Mesenchymal stem cell (in vitro differentiated cells and primary cell): ENCODE results near the gene KCNQ5.
"Not testable (repeated sequence)": the region's sequence is repeated elsewhere in the genome, so short reads cannot be mapped to it uniquely, and the experiment has no call there.

Source experiments
- DNase-seq: peaks from one replicate; pipeline ENCODE4 v3.0.0-alpha.2; 2013
- H2AFZ ChIP-seq: one replicate; pipeline ENCODE4 v1.6.1; 2013; ENCODE audit warnings: low read depth, mild to moderate bottlenecking, control low read depth, inconsistent platforms, low read length, moderate library complexity
- H2AK5ac ChIP-seq: 2 replicates; pipeline ENCODE4 v1.6.1; 2013; ENCODE audit warnings: low read length, moderate library complexity, mild to moderate bottlenecking, inconsistent platforms; ENCODE audit not compliant: severe bottlenecking
- H2BK120ac ChIP-seq: one replicate; pipeline ENCODE4 v1.6.1; 2013; ENCODE audit warnings: low read depth, mild to moderate bottlenecking, inconsistent platforms, low read length, moderate library complexity
- H2BK12ac ChIP-seq, 2 experiments: one replicate each; pipeline ENCODE4 v1.6.1; 2013; ENCODE audit warnings: inconsistent platforms in 2 of 2, low read length in 2 of 2, mild to moderate bottlenecking in 2 of 2, moderate library complexity in 2 of 2, control low read depth in 1 of 2
- H2BK15ac ChIP-seq: one replicate; pipeline ENCODE4 v1.6.1; 2013; ENCODE audit warnings: mild to moderate bottlenecking, low read depth, inconsistent platforms; ENCODE audit not compliant: poor library complexity, severe bottlenecking
- H2BK5ac ChIP-seq: 2 replicates; pipeline ENCODE4 v1.6.1; 2013; ENCODE audit warnings: low read depth, mild to moderate bottlenecking, low read length, control low read depth, inconsistent platforms; ENCODE audit not compliant: poor library complexity, severe bottlenecking
- H3K14ac ChIP-seq, 2 experiments: one replicate each; pipeline ENCODE4 v1.6.1; 2013; ENCODE audit warnings: inconsistent platforms in 2 of 2, low read length in 2 of 2, control low read depth in 1 of 2, mild to moderate bottlenecking in 1 of 2, moderate library complexity in 1 of 2
- H3K18ac ChIP-seq, 2 experiments: one replicate each; pipeline ENCODE4 v1.6.1; 2013; ENCODE audit warnings: inconsistent platforms in 2 of 2, low read length in 2 of 2, control low read depth in 1 of 2, low read depth in 1 of 2, mild to moderate bottlenecking in 1 of 2
- H3K23ac ChIP-seq, 2 experiments: one replicate each; pipeline ENCODE4 v1.6.1; 2013; ENCODE audit warnings: inconsistent platforms in 2 of 2, low read length in 2 of 2, mild to moderate bottlenecking in 2 of 2, moderate library complexity in 2 of 2, control low read depth in 1 of 2
- H3K27ac ChIP-seq: 2 replicates; pipeline ENCODE4 v1.5.1; 2013; ENCODE audit warnings: mild to moderate bottlenecking, moderate library complexity, low read length, control low read depth, inconsistent platforms; ENCODE audit not compliant: poor library complexity, severe bottlenecking
- H3K27me3 ChIP-seq, 2 experiments: 2 replicates each; pipeline versions ENCODE4 v1.6.1 to v1.7.0; 2013; ENCODE audit warnings: low read length in 2 of 2, mild to moderate bottlenecking in 2 of 2, moderate library complexity in 2 of 2, control low read depth in 1 of 2, inconsistent platforms in 1 of 2; ENCODE audit not compliant: control insufficient read depth in 1 of 2, insufficient read depth in 1 of 2
- H3K36me3 ChIP-seq, 2 experiments: 2 replicates each; pipeline versions ENCODE4 v1.6.1 to v1.7.0; 2013; ENCODE audit warnings: low read length in 2 of 2, control low read depth in 1 of 2, inconsistent platforms in 1 of 2, low read depth in 1 of 2, mild to moderate bottlenecking in 1 of 2; ENCODE audit not compliant: insufficient read depth in 2 of 2, control insufficient read depth in 1 of 2
- H3K4ac ChIP-seq, 2 experiments: one replicate each; pipeline ENCODE4 v1.6.1; 2013; ENCODE audit warnings: inconsistent platforms in 2 of 2, low read length in 2 of 2, mild to moderate bottlenecking in 2 of 2, moderate library complexity in 2 of 2, control low read depth in 1 of 2, low read depth in 1 of 2
- H3K4me1 ChIP-seq: 2 replicates; pipeline ENCODE4 v1.6.1; 2013; ENCODE audit warnings: low read depth, low read length, control low read depth; ENCODE audit not compliant: control insufficient read depth, insufficient read depth
- H3K4me2 ChIP-seq: 2 replicates; pipeline ENCODE4 v1.6.1; 2013; ENCODE audit warnings: low read length, mild to moderate bottlenecking, inconsistent platforms; ENCODE audit not compliant: poor library complexity, severe bottlenecking
- H3K4me3 ChIP-seq, 2 experiments: 2 replicates each; pipeline versions ENCODE4 v1.5.1 to v1.7.0; 2013; ENCODE audit warnings: low read length in 2 of 2, mild to moderate bottlenecking in 2 of 2, control low read depth in 1 of 2, low read depth in 1 of 2; ENCODE audit not compliant: insufficient read depth in 1 of 2
- H3K79me1 ChIP-seq: replicated peaks from 2 replicates; pipeline ENCODE4 v1.6.1; 2013; ENCODE audit warnings: mild to moderate bottlenecking, control low read depth, low read length, inconsistent platforms; ENCODE audit not compliant: poor library complexity, severe bottlenecking
- H3K9ac ChIP-seq: 2 replicates; pipeline ENCODE4 v1.7.0; 2013; ENCODE audit warnings: mild to moderate bottlenecking, low read length, moderate library complexity
- H3K9me3 ChIP-seq: 2 replicates; pipeline ENCODE4 v1.7.0; 2013; ENCODE audit warnings: mild to moderate bottlenecking, low read length; ENCODE audit not compliant: control insufficient read depth
- H4K8ac ChIP-seq: one replicate; pipeline ENCODE4 v1.6.1; 2013; ENCODE audit warnings: inconsistent platforms, mild to moderate bottlenecking, low read length, moderate library complexity
- H4K91ac ChIP-seq: one replicate; pipeline ENCODE4 v1.6.1; 2013; ENCODE audit warnings: mild to moderate bottlenecking, low read length, inconsistent platforms
- WGBS: methylation state at CpG from one replicate; pipeline ENCODE4 v1.1.7; 2013; ENCODE audit warnings: mixed read lengths; 5-methylcytosine and 5-hydroxymethylcytosine counted together

KCNQ5 gene

GRCh38 chr6:73227606-73228255, 605.9 kb downstream of the KCNQ5 start:
- H3K27me3 ChIP-seq = no peaks in the 10 kb centered on the region
- no peak overlapping the region for H2BK15ac ChIP-seq
- no peak overlapping the region for H3K4ac ChIP-seq
- no peak overlapping the region for H2AK5ac ChIP-seq
- H4K8ac ChIP-seq = no peak overlapping the region
- no peak overlapping the region for H2AFZ ChIP-seq
- H3K36me3 ChIP-seq = no peaks in the 10 kb centered on the region
- no peaks in the 10 kb centered on the region for H3K4me1 ChIP-seq
- DNase-seq = no peak
- no peak overlapping the region for H3K4me2 ChIP-seq
- 93% methylated on average over 3 of the region's 3 CpGs for WGBS
- no peak overlapping the region for H3K4me3 ChIP-seq
- no peak overlapping the region for H3K14ac ChIP-seq
- H3K18ac ChIP-seq = no peak overlapping the region
- no peak overlapping the region for H2BK12ac ChIP-seq
- no peak overlapping the region for H2BK120ac ChIP-seq
- no peaks in the 10 kb centered on the region for H3K79me1 ChIP-seq
- H2BK5ac ChIP-seq = no peak overlapping the region
- H4K91ac ChIP-seq = no peak overlapping the region
- no peak overlapping the region for H3K9ac ChIP-seq
- no peak overlapping the region for H3K27ac ChIP-seq
- H3K23ac ChIP-seq = no peak overlapping the region
- H3K9me3 ChIP-seq = no peaks in the 10 kb centered on the region

- peaks cover 1% of the 10 kb centered on the region for H3K4me1 ChIP-seq
- H3K9ac ChIP-seq = no peak overlapping the region
- no peak overlapping the region for H3K4me2 ChIP-seq
- no peak overlapping the region for H4K91ac ChIP-seq
- H3K9me3 ChIP-seq = no peaks in the 10 kb centered on the region
- H3K36me3 ChIP-seq = no peaks in the 10 kb centered on the region
- no peak overlapping the region for H3K4me3 ChIP-seq
- no peak overlapping the region for H3K18ac ChIP-seq
- H4K8ac ChIP-seq = no peak overlapping the region
- no peak overlapping the region for H3K27ac ChIP-seq
- DNase-seq = no peak
- no peak overlapping the region for H3K14ac ChIP-seq
- H2BK15ac ChIP-seq = no peak overlapping the region
- no peak overlapping the region for H2AK5ac ChIP-seq
- H3K23ac ChIP-seq = no peak overlapping the region
- no peaks in the 10 kb centered on the region for H3K79me1 ChIP-seq
- no peak overlapping the region for H2BK120ac ChIP-seq
- 88% methylated on average over 1 of the region's 1 CpG for WGBS
- no peak overlapping the region for H2BK5ac ChIP-seq
- H2BK12ac ChIP-seq = no peak overlapping the region
- H3K27me3 ChIP-seq = no peaks in the 10 kb centered on the region
- H2AFZ ChIP-seq = no peak overlapping the region
- no peak overlapping the region for H3K4ac ChIP-seq
Measured at GRCh38 chr6:73231986-73232391, 610.1 kb downstream of the KCNQ5 start.

- Histone ChIP-seq H3K23ac (no peak overlapping the region), H3K9me3 (no peaks in the 10 kb centered on the region), H2AK5ac (no peak overlapping the region), H3K4me3 (no peak overlapping the region), H2BK5ac (no peak overlapping the region), H3K79me1 (no peaks in the 10 kb centered on the region), H3K18ac (no peak overlapping the region), H3K4me1 (peaks cover 1% of the 10 kb centered on the region), H3K4me2 (no peak overlapping the region), H3K9ac (no peak overlapping the region), H3K14ac (no peak overlapping the region), H3K4ac (no peak overlapping the region), H4K91ac (no peak overlapping the region), H2BK15ac (no peak overlapping the region), H3K27me3 (no peaks in the 10 kb centered on the region), H2BK120ac (no peak overlapping the region), H3K36me3 (no peaks in the 10 kb centered on the region), H4K8ac (no peak overlapping the region), H2AFZ (no peak overlapping the region), H3K27ac (no peak overlapping the region), H2BK12ac (no peak overlapping the region)
- DNase-seq = no peak
- 99% methylated on average over 6 of the region's 6 CpGs for WGBS
Measured at GRCh38 chr6:73233048-73233447, 611.2 kb downstream of the KCNQ5 start.

GRCh38 chr6:73233971-73234370, 612.1 kb downstream of the KCNQ5 start:
- not testable (repeated sequence) for H3K79me1 ChIP-seq, H3K36me3 ChIP-seq, H3K4me1 ChIP-seq, H2BK120ac ChIP-seq, H3K4me2 ChIP-seq, H4K91ac ChIP-seq, H2AFZ ChIP-seq, H2BK15ac ChIP-seq, H3K9me3 ChIP-seq, H2BK5ac ChIP-seq, DNase-seq, H3K27ac ChIP-seq, H3K23ac ChIP-seq, H3K18ac ChIP-seq, H3K4ac ChIP-seq, H4K8ac ChIP-seq, H3K4me3 ChIP-seq, H3K14ac ChIP-seq, H2BK12ac ChIP-seq, H2AK5ac ChIP-seq, H3K27me3 ChIP-seq
- 80% methylated on average over 3 of the region's 3 CpGs for WGBS
- H3K9ac ChIP-seq = peak overlapping the region; percentile 55
